GM23248 (cell line): ENCODE measurements around the gene ERICH2.

Experiments
- EZH2 ChIP-seq: fragments of 200-600 bp; sonication (generic); IDR thresholded peaks from 2 replicates; pipeline ENCODE4 v1.6.1; 2018; ENCODE audit warnings: antibody characterized with exemption, mild to moderate bottlenecking; ENCODE audit not compliant: insufficient read depth, poor library complexity, severe bottlenecking
- EZH2phosphoT487 ChIP-seq: fragments of 200-600 bp; sonication (generic); IDR thresholded peaks from 2 replicates; pipeline ENCODE4 v1.6.1; 2018; ENCODE audit warnings: antibody characterized with exemption, moderate library complexity, mild to moderate bottlenecking, low read depth; ENCODE audit not compliant: insufficient read depth

DNA sequence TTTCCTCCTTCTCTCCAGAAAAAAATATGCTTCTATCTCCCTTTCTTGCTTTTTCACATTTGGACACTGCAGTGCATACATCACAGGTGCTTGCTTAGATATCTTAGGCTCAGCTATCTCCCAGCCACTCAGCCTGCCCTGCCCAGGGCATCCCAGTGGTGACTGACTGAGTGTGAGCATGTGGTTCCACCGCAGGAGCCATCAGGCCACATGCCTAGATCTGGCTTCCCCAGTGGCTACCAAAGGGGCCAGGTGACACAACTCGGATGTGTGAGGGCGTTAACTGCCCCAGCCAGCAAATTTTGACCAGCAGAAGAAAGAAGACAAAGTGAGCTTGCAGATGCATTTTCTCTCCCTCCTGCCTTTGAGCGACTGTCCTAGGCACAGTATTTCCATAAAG, 29.5 kb upstream of the ERICH2 start:
- TF ChIP-seq EZH2, result no peak
- no peak for TF ChIP-seq EZH2phosphoT487
